ENCODE data around the gene ZNF3.

The ZNF3 gene

GRCh38 chr7:100069991-100070390 is 11.5 kb downstream of the ZNF3 start:
- H3K4me3 ChIP-seq (ENCODE audit: control insufficient read depth, low read depth, low read length), result no peak overlapping the region
- no peak for DNase-seq (ENCODE audit: low read depth)
- no peak for TF ChIP-seq CTCF (IDR thresholded peaks at IDR 0.05; ENCODE audit: control insufficient read depth, insufficient read depth, low read depth, low read length, missing control alignments)

- no peak for DNase-seq (ENCODE audit: low read depth)
- no peak for TF ChIP-seq CTCF (IDR thresholded peaks at IDR 0.05; ENCODE audit: control insufficient read depth, insufficient read depth, low read depth, low read length, missing control alignments)
- H3K4me3 ChIP-seq (ENCODE audit: control insufficient read depth, low read depth, low read length), result no peak overlapping the region
These were observed 14.6 kb downstream of the ZNF3 start for GRCh38 chr7:100066953-100067352.

- no peak overlapping the region for H3K4me3 ChIP-seq (ENCODE audit: control insufficient read depth, low read depth, low read length)
- no peak for DNase-seq (ENCODE audit: low read depth)
- no peak for TF ChIP-seq CTCF (IDR thresholded peaks at IDR 0.05; ENCODE audit: control insufficient read depth, insufficient read depth, low read depth, low read length, missing control alignments)
These were observed 15.9 kb downstream of the ZNF3 start for GRCh38 chr7:100065452-100066186.

- H3K4me3 ChIP-seq (ENCODE audit: control insufficient read depth, low read depth, low read length), result no peak overlapping the region
- DNase-seq (ENCODE audit: low read depth), result no peak
- TF ChIP-seq CTCF (IDR thresholded peaks at IDR 0.05; ENCODE audit: control insufficient read depth, insufficient read depth, low read depth, low read length, missing control alignments), result no peak
These were observed 17.4 kb downstream of the ZNF3 start for GRCh38 chr7:100064162-100064561.

- no peak for DNase-seq (ENCODE audit: low read depth)
- no peak for TF ChIP-seq CTCF (IDR thresholded peaks at IDR 0.05; ENCODE audit: control insufficient read depth, insufficient read depth, low read depth, low read length, missing control alignments)
- no peak overlapping the region for H3K4me3 ChIP-seq (ENCODE audit: control insufficient read depth, low read depth, low read length)
These were observed 18.1 kb downstream of the ZNF3 start for GRCh38 chr7:100063376-100063775.

- no peak for TF ChIP-seq CTCF (IDR thresholded peaks at IDR 0.05; ENCODE audit: control insufficient read depth, insufficient read depth, low read depth, low read length, missing control alignments)
- no peak overlapping the region for H3K4me3 ChIP-seq (ENCODE audit: control insufficient read depth, low read depth, low read length)
- DNase-seq (ENCODE audit: low read depth), result no peak
These were observed 19.9 kb downstream of the ZNF3 start for GRCh38 chr7:100061518-100062193.

Data from AG09309 (cell line).